Mononuclear cell (primary cell): Measurements from ENCODE around the gene CPSF4L. TPM values are rescaled to one million over a fixed set of nuclear protein-coding genes. Genes with fewer than 3 reads are reported as not detected.

ENCODE experiments used
- H3K27me3 ChIP-seq: 2 replicates; pipeline ENCODE4 v1.6.0; 2011; ENCODE audit warnings: low read length, control low read depth; ENCODE audit not compliant: insufficient read depth
- H3K4me1 ChIP-seq: 2 replicates; pipeline ENCODE4 v1.5.1; 2011; ENCODE audit warnings: mild to moderate bottlenecking, low read length, control low read depth; ENCODE audit not compliant: insufficient read depth
- H3K4me3 ChIP-seq: 2 replicates; pipeline ENCODE4 v1.5.1; 2011; ENCODE audit warnings: mild to moderate bottlenecking, low read length, moderate library complexity
- H3K9me3 ChIP-seq: 2 replicates; pipeline ENCODE4 v1.5.1; 2011; ENCODE audit warnings: low read depth, mild to moderate bottlenecking, control low read depth, low read length
- total RNA-seq: library from RNA; depleted of rRNA; stranded (reverse); fragments of >200 nt; gene quantifications from one replicate; pipeline ENCODE4 v1.2.3, GENCODE V29; 2012

Gene CPSF4L
- total RNA-seq, 1 donor, result 0.10 TPM

DNA sequence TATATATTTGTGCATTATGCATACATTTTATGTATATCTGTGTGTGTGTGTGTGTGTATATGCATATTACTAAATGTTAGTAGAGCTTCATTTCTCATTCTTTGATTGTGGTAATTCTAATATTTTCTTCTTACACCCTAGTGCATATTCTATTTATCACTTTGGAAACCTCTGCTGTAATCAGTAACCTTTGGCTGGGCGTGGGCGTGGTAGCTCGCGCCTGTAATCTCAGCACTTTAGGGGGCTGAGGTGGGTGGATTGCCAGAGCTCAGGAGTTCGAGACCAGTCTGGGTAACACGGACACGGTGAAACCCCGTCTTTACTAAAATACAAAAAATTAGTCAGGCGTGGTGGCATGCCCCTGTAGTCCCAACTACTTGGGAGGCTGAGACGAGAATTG lies 26.9 kb downstream of the CPSF4L start:
- Histone ChIP-seq H3K4me3 (no peak overlapping the region), H3K27me3 (no peaks in the 10 kb centered on the region), H3K9me3 (no peaks in the 10 kb centered on the region), H3K4me1 (peaks cover 36% of the 10 kb centered on the region)

GRCh38 chr17:73232587-73233373 lies 28.9 kb downstream of the CPSF4L start:
- Histone ChIP-seq H3K4me3 (peak overlapping the region; percentile 98), H3K4me1 (peaks cover 51% of the 10 kb centered on the region), H3K27me3 (no peaks in the 10 kb centered on the region), H3K9me3 (no peaks in the 10 kb centered on the region)

DNA sequence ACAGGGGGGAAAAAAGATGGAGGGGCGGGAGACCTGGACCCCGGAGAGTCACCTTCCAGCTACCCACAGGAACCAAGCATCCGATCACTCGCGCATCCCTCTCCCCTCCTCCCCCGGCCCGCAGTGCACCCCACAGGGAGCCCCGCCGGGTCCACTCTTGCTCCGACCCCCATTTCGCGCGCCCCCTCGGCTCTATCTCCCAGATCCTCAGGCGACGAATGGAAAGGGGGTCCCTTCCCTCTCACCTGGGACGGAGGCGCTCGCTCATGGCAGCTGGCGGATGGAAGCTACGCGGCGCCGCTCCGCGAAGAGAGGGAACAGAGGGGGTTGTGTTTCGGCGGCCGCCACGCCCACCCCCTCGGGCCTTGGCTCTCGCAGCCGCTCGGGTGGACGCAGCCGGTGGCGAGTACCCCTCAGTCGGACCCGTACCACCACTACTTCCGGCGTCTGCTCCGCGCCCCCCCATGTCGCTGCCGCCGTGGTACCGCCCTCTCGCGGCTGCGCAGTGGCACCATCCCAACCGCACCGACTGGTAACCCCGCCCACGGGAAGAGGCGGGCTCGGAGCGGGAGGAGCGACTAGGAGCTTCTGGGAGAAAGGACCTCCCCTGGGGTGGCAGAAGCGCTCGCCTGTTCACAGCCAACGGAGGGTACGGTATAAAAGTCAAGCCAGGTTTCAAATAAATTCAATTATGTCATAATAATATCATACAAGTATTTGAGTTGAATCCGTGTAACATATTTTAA lies 29.7 kb downstream of the CPSF4L start:
- Histone ChIP-seq H3K27me3 (no peaks in the 10 kb centered on the region), H3K4me1 (peaks cover 58% of the 10 kb centered on the region), H3K9me3 (no peaks in the 10 kb centered on the region), H3K4me3 (peak overlapping the region; percentile 98)

GRCh38 chr17:73231395-73231794 lies 30.3 kb downstream of the CPSF4L start:
- peaks cover 56% of the 10 kb centered on the region for H3K4me1 ChIP-seq
- no peaks in the 10 kb centered on the region for H3K9me3 ChIP-seq
- H3K4me3 ChIP-seq, result peak overlapping the region; percentile 98
- no peaks in the 10 kb centered on the region for H3K27me3 ChIP-seq

DNA sequence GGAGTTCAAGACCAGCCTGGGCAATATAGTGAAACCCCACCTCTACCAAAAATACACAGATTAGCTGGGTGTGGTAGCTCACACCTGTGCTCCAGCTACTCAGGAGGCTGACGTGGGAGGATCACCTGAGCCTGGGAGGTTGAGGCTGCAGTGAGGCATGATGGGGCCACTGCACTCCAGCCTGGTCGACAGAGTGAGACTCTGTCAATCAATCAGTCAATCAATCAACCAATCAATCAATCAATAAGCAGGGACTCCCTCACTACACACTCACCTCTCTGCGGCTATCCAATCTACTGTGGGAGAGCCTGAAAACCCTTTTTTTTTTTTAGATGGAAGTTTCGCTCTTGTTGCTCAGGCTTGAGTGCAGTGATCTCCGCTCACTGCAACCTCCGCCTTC lies 31.6 kb downstream of the CPSF4L start:
- no peaks in the 10 kb centered on the region for H3K9me3 ChIP-seq
- H3K4me3 ChIP-seq, result no peak overlapping the region
- H3K4me1 ChIP-seq, result peaks cover 57% of the 10 kb centered on the region
- no peaks in the 10 kb centered on the region for H3K27me3 ChIP-seq

DNA sequence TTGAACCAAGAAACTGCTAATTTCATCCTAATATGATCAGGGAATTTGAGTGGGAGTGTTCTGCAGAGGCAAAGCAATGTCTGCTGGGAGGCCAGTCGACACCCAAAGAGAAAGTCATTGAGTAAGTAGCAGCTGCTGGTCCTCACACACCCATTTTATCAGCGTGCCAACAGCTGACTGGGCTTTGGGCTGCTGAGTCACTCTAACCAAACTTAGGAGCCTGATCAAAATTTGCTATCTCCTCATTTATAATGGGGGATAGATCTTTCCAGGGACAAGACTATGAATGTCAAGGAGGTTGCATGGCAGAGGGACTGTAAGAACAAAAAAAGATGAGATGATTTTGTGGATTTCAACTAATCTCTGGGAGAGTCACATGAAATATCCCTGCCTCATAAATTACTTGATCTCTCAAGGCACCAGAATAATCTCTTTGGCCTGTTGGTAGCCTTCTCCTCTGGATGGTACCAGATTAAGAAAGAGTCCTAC lies 32.9 kb downstream of the CPSF4L start:
- no peaks in the 10 kb centered on the region for H3K9me3 ChIP-seq
- H3K27me3 ChIP-seq, result no peaks in the 10 kb centered on the region
- peaks cover 64% of the 10 kb centered on the region for H3K4me1 ChIP-seq
- no peak overlapping the region for H3K4me3 ChIP-seq

GRCh38 chr17:73227944-73228343 lies 33.7 kb downstream of the CPSF4L start:
- Histone ChIP-seq H3K4me3 (no peak overlapping the region), H3K9me3 (no peaks in the 10 kb centered on the region), H3K27me3 (no peaks in the 10 kb centered on the region), H3K4me1 (peaks cover 56% of the 10 kb centered on the region)

GRCh38 chr17:73227379-73227778 lies 34.3 kb downstream of the CPSF4L start:
- Histone ChIP-seq H3K9me3 (no peaks in the 10 kb centered on the region), H3K4me3 (no peak overlapping the region), H3K4me1 (peaks cover 54% of the 10 kb centered on the region), H3K27me3 (no peaks in the 10 kb centered on the region)

DNA sequence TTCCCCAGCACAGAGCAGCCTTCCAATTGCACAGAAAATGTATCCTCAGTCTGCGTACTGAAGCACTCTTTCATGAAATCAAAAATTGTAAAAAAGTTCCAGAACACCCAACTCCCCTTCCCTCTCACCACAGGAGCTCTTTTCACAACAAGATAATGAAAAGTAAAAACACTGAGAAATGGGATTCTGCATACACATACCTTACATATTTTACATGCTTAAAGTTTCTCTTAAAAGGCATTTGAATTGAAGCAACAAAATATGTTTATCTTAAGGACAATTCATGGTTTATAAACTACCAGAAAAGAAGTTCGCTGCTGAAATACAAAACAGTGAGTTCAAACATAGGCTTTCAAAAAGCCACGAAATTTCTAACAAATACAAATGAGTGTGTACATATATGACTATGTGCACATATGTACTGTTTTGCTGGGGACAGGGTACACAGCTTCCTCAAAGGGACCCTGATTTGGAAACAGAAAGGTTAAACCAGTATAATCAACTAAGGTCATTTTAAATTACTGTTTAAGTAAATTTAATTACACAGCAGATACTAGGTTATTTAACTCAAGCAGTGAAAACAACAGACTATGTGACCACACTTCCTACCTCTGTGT lies 35.0 kb downstream of the CPSF4L start:
- Histone ChIP-seq H3K4me3 (no peak overlapping the region), H3K4me1 (peaks cover 54% of the 10 kb centered on the region), H3K27me3 (no peaks in the 10 kb centered on the region), H3K9me3 (no peaks in the 10 kb centered on the region)

DNA sequence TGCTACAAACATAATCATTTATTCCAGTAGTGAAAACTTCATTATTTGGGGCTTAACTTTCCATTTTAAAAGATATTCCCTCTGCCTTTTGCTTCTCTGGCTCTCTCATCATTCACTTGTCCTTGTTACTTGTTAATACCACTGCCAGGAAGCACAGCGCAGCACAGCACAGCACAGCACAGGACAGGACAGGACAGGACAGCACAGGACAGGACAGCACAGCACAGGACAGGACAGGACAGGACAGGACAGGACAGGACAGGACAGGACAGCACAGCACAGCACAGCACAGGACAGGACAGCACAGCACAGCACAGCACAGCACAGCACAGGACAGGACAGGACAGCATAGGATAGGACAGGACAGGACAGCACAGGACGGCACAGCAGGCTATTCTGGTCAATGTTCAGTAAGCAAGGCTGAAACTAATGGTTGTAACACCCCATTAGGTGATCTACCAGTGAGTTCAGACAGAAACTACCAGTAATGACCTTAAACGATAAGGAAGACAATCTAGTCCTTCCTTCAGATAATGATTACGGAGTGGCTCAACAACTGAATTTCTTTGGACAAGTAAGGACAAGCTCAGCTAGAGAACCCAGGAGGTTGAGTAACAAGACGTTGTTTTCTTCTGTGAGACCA lies 36.9 kb downstream of the CPSF4L start:
- H3K9me3 ChIP-seq, result no peaks in the 10 kb centered on the region
- peaks cover 37% of the 10 kb centered on the region for H3K4me1 ChIP-seq
- no peak overlapping the region for H3K4me3 ChIP-seq
- H3K27me3 ChIP-seq, result no peaks in the 10 kb centered on the region

GRCh38 chr17:73224237-73224636 lies 37.4 kb downstream of the CPSF4L start:
- Histone ChIP-seq H3K4me3 (no peak overlapping the region), H3K9me3 (no peaks in the 10 kb centered on the region), H3K4me1 (peaks cover 31% of the 10 kb centered on the region), H3K27me3 (no peaks in the 10 kb centered on the region)

GRCh38 chr17:73223626-73224230 lies 38.0 kb downstream of the CPSF4L start:
- Histone ChIP-seq H3K9me3 (no peaks in the 10 kb centered on the region), H3K4me1 (peaks cover 26% of the 10 kb centered on the region), H3K27me3 (no peaks in the 10 kb centered on the region), H3K4me3 (no peak overlapping the region)

DNA sequence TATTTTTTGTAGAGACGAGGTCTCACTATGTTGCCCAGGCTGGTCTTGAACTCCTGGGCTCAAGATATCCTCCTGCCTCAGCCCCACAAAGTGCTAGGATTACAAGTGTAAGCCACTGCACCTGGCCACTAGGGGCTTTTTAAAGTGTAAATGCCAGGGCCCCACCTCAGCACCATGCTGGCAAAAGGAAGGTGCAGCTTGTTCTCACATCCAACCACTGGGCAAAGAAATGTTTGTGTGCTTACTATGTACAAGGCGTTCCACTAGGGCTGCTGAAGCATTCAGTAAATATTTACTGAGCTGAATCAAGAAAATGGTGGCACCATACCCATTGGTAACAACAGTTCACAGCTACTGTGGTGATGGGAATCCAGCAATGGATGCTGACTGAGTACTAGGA lies 46.2 kb downstream of the CPSF4L start:
- no peak overlapping the region for H3K4me3 ChIP-seq
- no peaks in the 10 kb centered on the region for H3K27me3 ChIP-seq
- H3K4me1 ChIP-seq, result peaks cover 17% of the 10 kb centered on the region
- no peaks in the 10 kb centered on the region for H3K9me3 ChIP-seq

DNA sequence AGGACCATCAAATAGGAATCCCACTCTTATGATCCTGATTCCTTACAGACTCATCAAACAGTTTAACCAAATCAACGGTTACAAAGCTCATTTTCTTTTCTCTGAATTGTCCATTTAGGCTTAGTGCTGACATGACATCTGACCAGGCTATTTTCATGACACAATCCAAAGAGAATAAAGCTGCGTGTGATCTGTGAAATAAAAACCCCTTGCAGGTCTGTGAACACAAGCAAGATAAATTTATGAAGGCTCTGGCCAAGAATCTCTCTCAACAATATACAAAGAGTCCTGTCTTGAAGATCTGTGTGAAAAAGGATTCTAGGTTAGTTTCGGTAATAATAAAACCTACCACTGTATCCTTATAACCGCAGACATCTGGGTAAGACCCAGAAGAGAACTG lies 46.8 kb downstream of the CPSF4L start:
- no peaks in the 10 kb centered on the region for H3K9me3 ChIP-seq
- peaks cover 19% of the 10 kb centered on the region for H3K4me1 ChIP-seq
- no peak overlapping the region for H3K4me3 ChIP-seq
- no peaks in the 10 kb centered on the region for H3K27me3 ChIP-seq
